ENCODE data around the gene OR1D5.
"Not testable (repeated sequence)": the region's sequence is repeated elsewhere in the genome, so short reads cannot be mapped to it uniquely, and the experiment has no call there.

- not testable (repeated sequence) for TF ChIP-seq POLR2A (IDR thresholded peaks at IDR 0.05; ENCODE audit: extremely low read depth, insufficient read length); CTCF (IDR thresholded peaks at IDR 0.05; ENCODE audit: low read depth, low read length); MAX (IDR thresholded peaks at IDR 0.05; ENCODE audit: low read depth, low read length); MYC (IDR thresholded peaks at IDR 0.05; ENCODE audit: low read depth, low read length)
Observed at GRCh38 chr17:3030852-3031470, 32.4 kb downstream of the OR1D5 start.
